Mucosa of rectum (tissue), 2 donors: ENCODE measurements around the gene ACTL6B.

Experiments used
- H3K27ac ChIP-seq, 2 donors: one replicate each; pipeline ENCODE4 v1.7.0; 2013; ENCODE audit warnings: inconsistent platforms in 2 of 2, low read depth in 2 of 2, low read length in 2 of 2
- H3K27me3 ChIP-seq, 2 donors: one replicate each; pipeline ENCODE4 v1.7.0; 2013; ENCODE audit warnings: low read length in 2 of 2; ENCODE audit not compliant: control insufficient read depth in 2 of 2, insufficient read depth in 2 of 2
- H3K36me3 ChIP-seq, 2 donors: one replicate each; pipeline ENCODE4 v1.7.0; 2013; ENCODE audit warnings: low read length in 2 of 2; ENCODE audit not compliant: control insufficient read depth in 2 of 2, insufficient read depth in 2 of 2
- H3K4me1 ChIP-seq, 2 donors: one replicate each; pipeline ENCODE4 v1.7.0; 2013; ENCODE audit warnings: low read length in 2 of 2, mild to moderate bottlenecking in 1 of 2; ENCODE audit not compliant: control insufficient read depth in 2 of 2, insufficient read depth in 2 of 2
- H3K4me3 ChIP-seq, 2 donors: one replicate each; pipeline ENCODE4 v1.7.0; 2013; ENCODE audit warnings: low read length in 2 of 2
- H3K9ac ChIP-seq, 2 donors: one replicate each; pipeline ENCODE4 v1.7.0; 2013; ENCODE audit warnings: low read length in 2 of 2, low read depth in 1 of 2, mild to moderate bottlenecking in 1 of 2
- H3K9me3 ChIP-seq, 2 donors: one replicate each; pipeline ENCODE4 v1.7.0; 2013; ENCODE audit warnings: low read length in 2 of 2; ENCODE audit not compliant: control insufficient read depth in 2 of 2
- donor health status: healthy.
- donor health status: Normal muscosa, but diverticular disease.

Gene ACTL6B

GRCh38 chr7:100689230-100690135 lies 33.2 kb upstream of the ACTL6B start:
- Histone ChIP-seq H3K36me3 (peaks cover 35 to 38% of the 10 kb centered on the region in 2 donors), H3K9ac (no peak overlapping the region), H3K27me3 (no peaks in the 10 kb centered on the region), H3K27ac (no peak overlapping the region), H3K4me3 (no peak overlapping the region), H3K9me3 (no peaks in the 10 kb centered on the region), H3K4me1 (peaks cover 16 to 19% of the 10 kb centered on the region in 2 donors)

GRCh38 chr7:100688326-100688860 lies 32.1 kb upstream of the ACTL6B start:
- H3K4me3 ChIP-seq: no peak overlapping the region
- peaks cover 42 to 45% of the 10 kb centered on the region in 2 donors for H3K36me3 ChIP-seq
- no peak overlapping the region for H3K9ac ChIP-seq
- H3K27me3 ChIP-seq: no peaks in the 10 kb centered on the region
- H3K27ac ChIP-seq: no peak overlapping the region
- peaks cover 16 to 19% of the 10 kb centered on the region in 2 donors for H3K4me1 ChIP-seq
- no peaks in the 10 kb centered on the region for H3K9me3 ChIP-seq

GRCh38 chr7:100687751-100688300 lies 31.6 kb upstream of the ACTL6B start:
- Histone ChIP-seq H3K4me1 (peaks cover 14% of the 10 kb centered on the region in 2 donors), H3K9me3 (no peaks in the 10 kb centered on the region), H3K36me3 (peaks cover 46 to 50% of the 10 kb centered on the region in 2 donors), H3K27me3 (no peaks in the 10 kb centered on the region), H3K9ac (no peak overlapping the region), H3K27ac (no peak overlapping the region), H3K4me3 (no peak overlapping the region)

- Histone ChIP-seq H3K9ac (no peak overlapping the region), H3K27ac (no peak overlapping the region)
These were observed 31.0 kb upstream of the ACTL6B start for GRCh38 chr7:100687261-100687660.

GRCh38 chr7:100686822-100687211 lies 30.6 kb upstream of the ACTL6B start:
- no peak overlapping the region for H3K9ac ChIP-seq

More at GRCh38 chr7:100687261-100687660, 31.0 kb upstream of the ACTL6B start:
- Histone ChIP-seq H3K4me1 (peaks cover 8 to 9% of the 10 kb centered on the region in 2 donors), H3K9me3 (no peaks in the 10 kb centered on the region), H3K4me3 (no peak overlapping the region), H3K36me3 (peaks cover 50 to 52% of the 10 kb centered on the region in 2 donors), H3K27me3 (no peaks in the 10 kb centered on the region)

GRCh38 chr7:100686201-100686821 lies 30.1 kb upstream of the ACTL6B start:
- no peak overlapping the region for H3K9ac ChIP-seq
- no peaks in the 10 kb centered on the region for H3K9me3 ChIP-seq
- H3K27ac ChIP-seq: no peak overlapping the region
- H3K27me3 ChIP-seq: no peaks in the 10 kb centered on the region
- H3K4me3 ChIP-seq: no peak overlapping the region
- H3K36me3 ChIP-seq: peaks cover 58 to 60% of the 10 kb centered on the region in 2 donors
- no peaks in the 10 kb centered on the region for H3K4me1 ChIP-seq

More at GRCh38 chr7:100686822-100687211, 30.6 kb upstream of the ACTL6B start:
- no peaks in the 10 kb centered on the region for H3K27me3 ChIP-seq
- no peak overlapping the region for H3K27ac ChIP-seq
- H3K36me3 ChIP-seq: peaks cover 54 to 56% of the 10 kb centered on the region in 2 donors
- no peak overlapping the region for H3K4me3 ChIP-seq
- H3K4me1 ChIP-seq: peaks cover 4 to 5% of the 10 kb centered on the region in 2 donors
- no peaks in the 10 kb centered on the region for H3K9me3 ChIP-seq

- H3K27ac ChIP-seq: no peak overlapping the region
- H3K9me3 ChIP-seq: no peaks in the 10 kb centered on the region
- no peaks in the 10 kb centered on the region for H3K27me3 ChIP-seq
- H3K36me3 ChIP-seq: peaks cover 58 to 60% of the 10 kb centered on the region in 2 donors
- H3K4me1 ChIP-seq: no peaks in the 10 kb centered on the region
- no peak overlapping the region for H3K9ac ChIP-seq
- no peak overlapping the region for H3K4me3 ChIP-seq
These were observed 29.4 kb upstream of the ACTL6B start for GRCh38 chr7:100685631-100686145.

GRCh38 chr7:100685049-100685605 lies 28.9 kb upstream of the ACTL6B start:
- no peaks in the 10 kb centered on the region for H3K4me1 ChIP-seq
- no peak overlapping the region for H3K27ac ChIP-seq
- H3K9me3 ChIP-seq: no peaks in the 10 kb centered on the region
- peaks cover 60 to 61% of the 10 kb centered on the region in 2 donors for H3K36me3 ChIP-seq
- H3K9ac ChIP-seq: no peak overlapping the region
- no peaks in the 10 kb centered on the region for H3K27me3 ChIP-seq
- no peak overlapping the region for H3K4me3 ChIP-seq

- Histone ChIP-seq H3K9me3 (no peaks in the 10 kb centered on the region), H3K9ac (no peak overlapping the region), H3K4me1 (peaks cover 0 to 3% of the 10 kb centered on the region in 2 donors), H3K27me3 (no peaks in the 10 kb centered on the region), H3K27ac (no peak overlapping the region), H3K36me3 (peaks cover 60 to 63% of the 10 kb centered on the region in 2 donors), H3K4me3 (no peak overlapping the region)
These were observed 28.3 kb upstream of the ACTL6B start for GRCh38 chr7:100684534-100685042.
